A673 (cell line): ENCODE results near the gene RIMS1.

Experiments
- EZH2 ChIP-seq: fragments of 200-600 bp; sonication (generic); IDR thresholded peaks from 2 replicates; pipeline ENCODE4 v1.6.1; 2017; ENCODE audit warnings: borderline replicate concordance, low read depth, mild to moderate bottlenecking, mixed read lengths, antibody characterized with exemption, low read length; ENCODE audit not compliant: poor library complexity, severe bottlenecking
- TF ChIP-seq, protein P1 (sequence below): fragments of 300-800, 200-600 bp; sonication (generic); conservative IDR thresholded peaks from 2 replicates; pipeline ENCODE4 v1.5.1; 2017; ENCODE audit warnings: low read depth, mild to moderate bottlenecking, antibody characterized with exemption, low read length, moderate library complexity, mixed read lengths

DNA sequence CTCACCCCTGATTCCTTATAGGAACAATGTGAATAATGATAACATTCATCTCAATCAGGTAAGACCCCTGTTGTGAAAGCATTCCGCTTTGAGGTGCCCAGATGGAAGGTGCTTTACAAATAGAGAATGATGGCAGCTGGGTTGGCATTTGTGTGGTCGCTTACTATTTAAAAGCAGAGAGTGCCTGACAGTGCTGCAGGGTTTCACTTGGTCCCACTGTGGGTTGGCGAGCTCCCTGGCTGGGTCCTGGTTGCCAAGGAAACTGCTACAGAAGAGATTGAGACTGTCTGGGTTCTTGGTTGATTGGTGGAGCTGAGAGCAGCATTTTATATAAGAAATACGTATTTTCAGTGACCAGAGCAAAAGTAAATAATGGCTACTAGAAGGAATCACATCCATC is 528.3 kb downstream of the RIMS1 start:
- TF ChIP-seq, protein P1, sequence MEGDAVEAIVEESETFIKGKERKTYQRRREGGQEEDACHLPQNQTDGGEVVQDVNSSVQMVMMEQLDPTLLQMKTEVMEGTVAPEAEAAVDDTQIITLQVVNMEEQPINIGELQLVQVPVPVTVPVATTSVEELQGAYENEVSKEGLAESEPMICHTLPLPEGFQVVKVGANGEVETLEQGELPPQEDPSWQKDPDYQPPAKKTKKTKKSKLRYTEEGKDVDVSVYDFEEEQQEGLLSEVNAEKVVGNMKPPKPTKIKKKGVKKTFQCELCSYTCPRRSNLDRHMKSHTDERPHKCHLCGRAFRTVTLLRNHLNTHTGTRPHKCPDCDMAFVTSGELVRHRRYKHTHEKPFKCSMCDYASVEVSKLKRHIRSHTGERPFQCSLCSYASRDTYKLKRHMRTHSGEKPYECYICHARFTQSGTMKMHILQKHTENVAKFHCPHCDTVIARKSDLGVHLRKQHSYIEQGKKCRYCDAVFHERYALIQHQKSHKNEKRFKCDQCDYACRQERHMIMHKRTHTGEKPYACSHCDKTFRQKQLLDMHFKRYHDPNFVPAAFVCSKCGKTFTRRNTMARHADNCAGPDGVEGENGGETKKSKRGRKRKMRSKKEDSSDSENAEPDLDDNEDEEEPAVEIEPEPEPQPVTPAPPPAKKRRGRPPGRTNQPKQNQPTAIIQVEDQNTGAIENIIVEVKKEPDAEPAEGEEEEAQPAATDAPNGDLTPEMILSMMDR, result no peak
- TF ChIP-seq EZH2, result no peak
